ENCODE data around the gene XYLT1.

The XYLT1 gene

GRCh38 chr16:17130733-17131132 is 340.0 kb downstream of the XYLT1 start:
- no peak for DNase-seq

- DNase-seq: no peak
Measured at GRCh38 chr16:17129971-17130370, 340.8 kb downstream of the XYLT1 start.

- DNase-seq: no peak
Measured at GRCh38 chr16:17128791-17129190, 342.0 kb downstream of the XYLT1 start.

- DNase-seq: no peak
Measured at GRCh38 chr16:17126156-17126555, 344.6 kb downstream of the XYLT1 start.

GRCh38 chr16:17125671-17126070 is 345.1 kb downstream of the XYLT1 start:
- no peak for DNase-seq

GRCh38 chr16:17117906-17118577 is 352.7 kb downstream of the XYLT1 start:
- DNase-seq: no peak

GRCh38 chr16:17116595-17117322 is 354.0 kb downstream of the XYLT1 start:
- no peak for DNase-seq

GRCh38 chr16:17109413-17109812 is 361.3 kb downstream of the XYLT1 start:
- DNase-seq: no peak

GRCh38 chr16:17108596-17108995 is 362.2 kb downstream of the XYLT1 start:
- DNase-seq: no peak

GRCh38 chr16:17107450-17107849 is 363.3 kb downstream of the XYLT1 start:
- no peak for DNase-seq

GRCh38 chr16:17106243-17106791 is 364.4 kb downstream of the XYLT1 start:
- DNase-seq: no peak

GRCh38 chr16:17105239-17105797 is 365.4 kb downstream of the XYLT1 start:
- no peak for DNase-seq

GRCh38 chr16:17104654-17105053 is 366.1 kb downstream of the XYLT1 start:
- DNase-seq: no peak

- DNase-seq: no peak
Measured at GRCh38 chr16:17103216-17103615, 367.5 kb downstream of the XYLT1 start.

GRCh38 chr16:17101646-17102045 is 369.1 kb downstream of the XYLT1 start:
- DNase-seq: no peak

GRCh38 chr16:17098685-17099084 is 372.1 kb downstream of the XYLT1 start:
- no peak for DNase-seq

GRCh38 chr16:17084130-17084529 is 386.6 kb downstream of the XYLT1 start:
- no peak for DNase-seq

GRCh38 chr16:17083628-17084027 is 387.1 kb downstream of the XYLT1 start:
- DNase-seq: no peak

GRCh38 chr16:17082095-17082882 is 388.5 kb downstream of the XYLT1 start:
- DNase-seq: no peak

- DNase-seq: no peak
Measured at GRCh38 chr16:17080105-17080504, 390.7 kb downstream of the XYLT1 start.

- DNase-seq: peak; percentile 7
Measured at GRCh38 chr16:17078931-17079631, 391.7 kb downstream of the XYLT1 start.

GRCh38 chr16:17076818-17077498 is 393.8 kb downstream of the XYLT1 start:
- no peak for DNase-seq

All from NCI-H1694 (cell line).